HG03108 (cell line): ENCODE data around the gene AMER3.

Source experiments
- ATAC-seq: cut with Tn5 transposase; IDR thresholded peaks from one replicate; pipeline ENCODE4 v1.9.1; 2021; ENCODE audit warnings: moderate library complexity; ENCODE audit not compliant: unreplicated experiment

Gene AMER3

GRCh38 chr2:130813722-130814121, 58.4 kb downstream of the AMER3 start:
- ATAC-seq: no peak

GRCh38 chr2:130814931-130815680, 59.8 kb downstream of the AMER3 start:
- ATAC-seq: no peak
